ENCODE data around the gene NPTN. TPM values are rescaled to one million over a fixed set of nuclear protein-coding genes. Genes with fewer than 3 reads are reported as not detected.

Gene NPTN
- total and polyA plus RNA-seq, 2 of the 13 experiments (the other 11 are each of a cell fraction or from before 2014, with no cell fraction given): 78.0 to 110 TPM

DNA sequence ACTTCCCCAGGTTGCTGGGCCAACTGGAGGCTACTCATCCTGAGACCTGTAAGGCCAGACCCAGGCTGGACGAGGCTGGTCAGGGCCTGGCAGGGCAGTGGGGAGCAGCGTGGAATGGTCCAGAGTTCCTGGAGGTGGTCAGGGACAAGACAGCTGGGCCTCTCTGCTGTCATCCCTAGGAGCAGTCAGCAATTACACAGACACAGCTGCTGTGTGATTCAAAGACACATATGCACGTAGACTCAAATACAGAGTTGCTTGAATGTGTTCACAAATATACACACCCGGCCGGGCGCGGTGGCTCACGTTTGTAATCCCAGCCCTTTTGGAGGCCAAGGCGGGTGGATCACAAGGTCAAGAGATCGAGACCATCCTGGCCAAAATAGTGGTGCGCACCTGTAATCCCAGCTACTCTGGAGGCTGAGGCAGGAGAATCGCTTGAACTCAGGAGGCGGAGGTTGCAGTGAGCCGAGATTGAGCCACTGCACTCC, 49.5 kb upstream of the NPTN start:
- ATAC-seq: no peak
- in situ Hi-C loops (cut with HindIII; ENCODE audit: extremely low pct_ligation_motif_present, low pct_unique_long_range_greater_than_20kb): no loop called here

More for the DNA sequence above, 49.5 kb upstream of the NPTN start:
- peaks cover 43% of the 10 kb centered on the region for H3K4me1 ChIP-seq (ENCODE audit: insufficient read depth, low read length)
- BruUV-seq (replicated peaks): no TSS peak
- no peak overlapping the region for H3K4me2 ChIP-seq (ENCODE audit: low read depth, low read length)
- no peak overlapping the region for H3K4me3 ChIP-seq (replicated peaks in 1 of 3; ENCODE audit: insufficient read depth in 1 of 3, low read depth in 2 of 3, low read length in 3 of 3)
- FAIRE-seq (no peak), DNase-seq (ENCODE audit: low spot score) (no peak)
- CTCF ChIA-PET (ENCODE audit: low intra/inter-chr PET ratio, low total read pairs): interaction anchor here (1.7 kb wide), 1 partner anchor 17 kb away, joined by 12 read pairs; no protein-coding TSS in a partner anchor
- H2AFZ ChIP-seq (ENCODE audit: low read length): no peak overlapping the region
- no peaks in the 10 kb centered on the region for H3K9me3 ChIP-seq (ENCODE audit: low read length)
- H3K27me3 ChIP-seq (ENCODE audit: control insufficient read depth in 1 of 2, insufficient read depth in 2 of 2, low read length in 2 of 2): peaks cover 2 to 21% of the 10 kb centered on the region in 2 experiments; a peak in 2 of 5 replicates
- no peaks in the 10 kb centered on the region for H3K36me3 ChIP-seq (replicated peaks in 1 of 2; ENCODE audit: control insufficient read depth in 1 of 2, insufficient read depth in 2 of 2, low read length in 2 of 2)
- WGBS (ENCODE audit: low lambda C conversion rate): 51% methylated on average over 13 of the region's 14 CpGs
- POLR2A ChIA-PET: no interaction called here
- TF ChIP-seq YEATS2 (CRISPR knock-in tag; IDR thresholded peaks at IDR 0.05; ENCODE audit: borderline replicate concordance) (no peak), ZFX (CRISPR knock-in tag; IDR thresholded peaks at IDR 0.05; ENCODE audit: low read depth) (0 out of 2 replicates have a peak, but pooled peaks have one; percentile 4)
- TF ChIP-seq, protein P1, sequence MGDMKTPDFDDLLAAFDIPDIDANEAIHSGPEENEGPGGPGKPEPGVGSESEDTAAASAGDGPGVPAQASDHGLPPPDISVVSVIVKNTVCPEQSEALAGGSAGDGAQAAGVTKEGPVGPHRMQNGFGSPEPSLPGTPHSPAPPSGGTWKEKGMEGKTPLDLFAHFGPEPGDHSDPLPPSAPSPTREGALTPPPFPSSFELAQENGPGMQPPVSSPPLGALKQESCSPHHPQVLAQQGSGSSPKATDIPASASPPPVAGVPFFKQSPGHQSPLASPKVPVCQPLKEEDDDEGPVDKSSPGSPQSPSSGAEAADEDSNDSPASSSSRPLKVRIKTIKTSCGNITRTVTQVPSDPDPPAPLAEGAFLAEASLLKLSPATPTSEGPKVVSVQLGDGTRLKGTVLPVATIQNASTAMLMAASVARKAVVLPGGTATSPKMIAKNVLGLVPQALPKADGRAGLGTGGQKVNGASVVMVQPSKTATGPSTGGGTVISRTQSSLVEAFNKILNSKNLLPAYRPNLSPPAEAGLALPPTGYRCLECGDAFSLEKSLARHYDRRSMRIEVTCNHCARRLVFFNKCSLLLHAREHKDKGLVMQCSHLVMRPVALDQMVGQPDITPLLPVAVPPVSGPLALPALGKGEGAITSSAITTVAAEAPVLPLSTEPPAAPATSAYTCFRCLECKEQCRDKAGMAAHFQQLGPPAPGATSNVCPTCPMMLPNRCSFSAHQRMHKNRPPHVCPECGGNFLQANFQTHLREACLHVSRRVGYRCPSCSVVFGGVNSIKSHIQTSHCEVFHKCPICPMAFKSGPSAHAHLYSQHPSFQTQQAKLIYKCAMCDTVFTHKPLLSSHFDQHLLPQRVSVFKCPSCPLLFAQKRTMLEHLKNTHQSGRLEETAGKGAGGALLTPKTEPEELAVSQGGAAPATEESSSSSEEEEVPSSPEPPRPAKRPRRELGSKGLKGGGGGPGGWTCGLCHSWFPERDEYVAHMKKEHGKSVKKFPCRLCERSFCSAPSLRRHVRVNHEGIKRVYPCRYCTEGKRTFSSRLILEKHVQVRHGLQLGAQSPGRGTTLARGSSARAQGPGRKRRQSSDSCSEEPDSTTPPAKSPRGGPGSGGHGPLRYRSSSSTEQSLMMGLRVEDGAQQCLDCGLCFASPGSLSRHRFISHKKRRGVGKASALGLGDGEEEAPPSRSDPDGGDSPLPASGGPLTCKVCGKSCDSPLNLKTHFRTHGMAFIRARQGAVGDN (CRISPR knock-in tag; IDR thresholded peaks at IDR 0.05): peak; percentile 15; the same call in 1 of the 2 replicates
- no peak overlapping the region for H3K27ac ChIP-seq (ENCODE audit: extremely low read length, insufficient read depth, low read length)
- peaks cover 27% of the 10 kb centered on the region for H3K79me2 ChIP-seq (ENCODE audit: insufficient read depth, low read length)
- H4K20me1 ChIP-seq (ENCODE audit: insufficient read depth, low read length): peaks cover 10% of the 10 kb centered on the region
- intact Hi-C loops (cut with micrococcal nuclease; ENCODE audit: unreplicated experiment): no loop called here
- H3K9ac ChIP-seq (ENCODE audit: insufficient read depth, low read depth, low read length): no peak overlapping the region

Measured in HepG2 (cell line).